RPMI8226 (cell line): ENCODE results near the gene WDR20.
"Not testable (repeated sequence)": the region's sequence is repeated elsewhere in the genome, so short reads cannot be mapped to it uniquely, and the experiment has no call there.

Experiments used
- DNase-seq: peaks from one replicate; pipeline ENCODE4 v3.0.0-alpha.2; 2015

The WDR20 gene

GRCh38 chr14:102172021-102172272, 32.2 kb downstream of the WDR20 start:
- DNase-seq, result not testable (repeated sequence)

DNA sequence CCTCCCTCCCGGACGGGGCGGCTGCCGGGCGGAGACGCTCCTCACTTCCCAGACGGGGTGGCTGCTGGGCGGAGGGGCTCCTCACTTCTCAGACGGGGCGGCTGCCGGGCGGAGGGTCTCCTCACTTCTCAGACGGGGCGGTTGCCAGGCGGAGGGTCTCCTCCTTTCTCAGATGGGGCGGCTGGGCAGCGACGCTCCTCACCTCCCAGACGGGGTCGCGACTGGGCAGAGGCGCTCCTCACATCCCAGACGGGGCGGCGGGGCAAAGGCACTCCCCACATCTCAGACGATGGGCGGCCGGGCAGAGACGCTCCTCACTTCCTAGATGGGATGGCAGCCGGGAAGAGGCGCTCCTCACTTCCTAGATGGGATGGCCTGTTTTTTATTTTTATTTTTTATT, 33.0 kb downstream of the WDR20 start:
- not testable (repeated sequence) for DNase-seq

DNA sequence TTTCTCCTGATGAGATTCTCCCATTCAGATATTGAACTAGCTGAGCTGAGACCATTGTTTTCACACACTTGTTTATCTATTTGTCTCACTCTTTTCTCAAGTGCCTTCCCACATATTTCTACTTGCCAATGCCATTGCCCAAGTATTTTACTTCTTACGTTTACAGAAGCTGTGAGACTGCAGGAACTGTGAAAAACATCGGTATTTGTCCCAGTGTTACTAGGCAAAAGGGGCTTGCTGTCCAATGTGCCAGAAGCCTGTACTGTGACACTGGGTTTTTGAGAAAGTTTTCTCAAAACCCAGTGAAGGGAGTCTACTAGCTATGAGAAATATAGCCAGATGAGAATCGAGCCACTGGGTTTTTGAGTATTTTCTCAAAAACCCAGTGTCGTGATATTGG, 37.5 kb downstream of the WDR20 start:
- no peak for DNase-seq

GRCh38 chr14:102178806-102179205, 39.1 kb downstream of the WDR20 start:
- no peak for DNase-seq

GRCh38 chr14:102180248-102180998, 40.7 kb downstream of the WDR20 start:
- no peak for DNase-seq

GRCh38 chr14:102181187-102181586, 41.5 kb downstream of the WDR20 start:
- DNase-seq, result no peak

DNA sequence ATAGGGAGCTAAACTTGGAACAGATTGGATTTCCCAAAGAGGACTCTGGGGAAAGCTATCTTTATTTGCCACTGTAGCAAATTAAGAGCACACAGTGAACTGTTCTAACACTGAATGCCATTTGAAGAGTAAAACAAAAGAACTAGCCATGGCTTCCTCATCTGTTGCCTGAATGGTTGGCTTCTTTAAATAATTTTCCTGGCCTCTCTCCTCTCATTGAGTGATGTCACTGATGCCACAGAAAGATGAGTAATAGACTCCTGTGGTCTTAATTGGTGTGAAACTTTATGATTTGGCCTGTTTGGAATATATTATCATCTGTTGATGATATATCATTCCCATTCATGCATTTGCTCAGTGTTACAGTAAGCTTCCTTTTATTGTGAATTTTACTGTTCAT, 42.5 kb downstream of the WDR20 start:
- no peak for DNase-seq

DNA sequence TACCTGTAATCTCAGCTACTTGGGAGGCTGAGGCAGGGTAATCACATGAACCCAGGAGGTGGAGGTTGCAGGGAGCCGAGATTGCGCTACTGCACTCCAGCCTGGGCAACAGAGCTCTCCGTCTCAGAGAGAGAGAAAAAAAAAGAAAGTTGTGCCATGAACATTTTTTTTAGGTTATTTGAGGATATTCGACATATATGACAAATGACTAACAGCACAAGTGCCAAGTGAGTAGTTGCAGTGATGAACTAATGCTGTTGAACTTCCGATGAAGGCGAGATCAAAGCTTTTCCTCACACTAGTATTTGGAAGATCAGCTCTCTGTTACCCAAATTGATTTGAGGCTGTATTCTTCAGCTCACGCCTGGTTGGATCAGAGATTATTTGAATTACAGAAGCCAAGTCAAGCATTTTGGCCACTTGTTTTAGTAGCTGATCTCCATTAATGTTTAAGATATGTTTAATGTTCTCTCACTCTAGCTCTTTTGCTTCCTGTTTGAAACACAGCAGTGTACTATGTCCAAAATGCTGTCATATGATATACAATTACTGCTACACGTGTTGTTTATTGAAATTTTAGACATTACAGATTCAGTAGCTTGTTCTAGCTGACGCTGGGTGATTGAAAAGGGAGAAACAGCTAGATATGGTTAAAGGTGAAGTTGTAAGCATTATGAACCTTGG, 43.4 kb downstream of the WDR20 start:
- no peak for DNase-seq

DNA sequence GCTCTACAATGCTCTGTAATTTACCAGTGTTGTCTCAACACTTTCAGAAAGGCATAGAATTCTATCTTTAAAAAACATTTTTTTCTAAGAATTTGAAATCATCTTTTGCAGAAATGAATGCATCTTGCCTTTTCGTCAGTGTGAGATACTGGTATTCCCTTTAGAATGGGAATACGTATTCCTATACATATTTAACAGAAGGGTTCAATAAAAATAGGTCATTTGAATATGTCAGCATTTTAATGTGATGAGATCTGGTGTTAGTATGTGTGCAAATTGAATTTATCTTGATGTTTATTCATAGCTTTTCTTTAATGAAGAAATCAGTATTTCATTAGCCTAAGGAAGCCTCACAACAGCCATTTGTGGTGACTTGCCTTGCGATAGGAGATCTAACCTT, 44.2 kb downstream of the WDR20 start:
- no peak for DNase-seq

GRCh38 chr14:102184316-102185035, 44.8 kb downstream of the WDR20 start:
- no peak for DNase-seq

DNA sequence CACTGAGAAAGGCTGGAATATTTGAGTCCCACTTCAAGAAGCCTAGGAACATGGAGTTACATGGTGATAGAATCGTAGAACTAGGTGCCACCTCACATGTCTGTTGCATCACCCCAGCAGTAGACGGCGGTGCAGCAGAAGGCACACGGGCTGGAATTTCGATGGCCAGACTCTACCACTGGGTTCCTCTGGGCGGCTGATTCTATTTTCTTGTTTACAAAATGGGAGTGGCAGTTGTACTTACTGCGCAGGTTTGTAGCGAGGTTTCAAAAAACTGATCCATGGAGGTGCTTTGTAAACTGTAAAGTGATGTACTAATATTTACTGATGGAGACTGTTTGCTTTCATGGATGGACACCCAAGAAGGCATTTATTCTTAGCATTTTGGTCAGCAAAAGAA, 45.7 kb downstream of the WDR20 start:
- no peak for DNase-seq

- no peak for DNase-seq
These were observed 47.3 kb downstream of the WDR20 start for GRCh38 chr14:102187044-102187443.

- no peak for DNase-seq
These were observed 47.9 kb downstream of the WDR20 start for GRCh38 chr14:102187568-102188001.

- DNase-seq, result no peak
These were observed 48.5 kb downstream of the WDR20 start for GRCh38 chr14:102188187-102188586.

- DNase-seq, result no peak
These were observed 50.2 kb downstream of the WDR20 start for GRCh38 chr14:102189874-102190273.

GRCh38 chr14:102192840-102193502, 53.3 kb downstream of the WDR20 start:
- no peak for DNase-seq

GRCh38 chr14:102194856-102195255, 55.2 kb downstream of the WDR20 start:
- no peak for DNase-seq

- DNase-seq, result no peak
These were observed 55.7 kb downstream of the WDR20 start for GRCh38 chr14:102195446-102195845.

DNA sequence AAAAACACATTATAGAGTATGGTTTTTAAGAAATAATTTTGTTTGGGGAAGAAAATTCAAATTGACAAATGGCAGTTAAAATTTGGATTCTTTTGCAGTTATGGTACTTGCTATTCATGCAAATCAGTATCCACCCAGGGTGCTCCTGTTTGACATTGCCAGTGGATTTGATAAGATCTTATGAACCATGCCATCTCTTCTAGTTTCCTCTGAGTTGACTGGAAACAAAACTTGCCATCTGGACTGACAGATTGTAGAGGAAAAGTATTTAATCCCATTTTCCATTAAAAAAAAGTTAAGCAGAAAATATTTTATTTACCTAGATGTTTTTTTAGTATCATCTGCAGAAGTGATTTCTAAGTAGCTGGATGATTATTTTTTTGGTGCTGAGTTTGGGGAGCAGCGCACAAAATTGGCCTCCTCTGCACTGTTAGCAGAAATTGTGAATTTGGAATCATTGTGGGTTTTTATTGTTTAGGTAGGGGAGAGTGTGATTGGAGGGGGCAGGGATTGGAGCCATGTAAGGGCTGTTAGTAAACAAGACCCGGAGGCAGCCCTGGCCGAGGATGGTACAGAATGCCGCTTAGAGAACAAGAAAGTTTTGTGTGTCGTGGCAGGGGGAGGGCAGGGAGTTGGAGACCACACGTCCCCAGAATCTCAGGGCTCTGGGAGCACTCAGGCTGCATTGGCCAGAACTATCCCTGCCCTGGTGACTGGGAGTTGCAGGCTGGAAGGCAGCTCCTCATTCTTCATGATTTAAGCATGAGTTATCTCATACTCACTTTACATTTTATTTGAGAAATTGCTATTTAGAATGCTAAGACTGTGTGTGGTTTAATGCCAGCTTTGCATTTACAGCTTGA, 56.6 kb downstream of the WDR20 start:
- DNase-seq, result no peak

GRCh38 chr14:102196902-102197230, 57.2 kb downstream of the WDR20 start:
- DNase-seq, result no peak

GRCh38 chr14:102197317-102197853, 57.7 kb downstream of the WDR20 start:
- DNase-seq, result no peak

- DNase-seq, result no peak
These were observed 61.1 kb downstream of the WDR20 start for GRCh38 chr14:102200690-102201352.
